HCT116 (cell line): ENCODE data around the gene WDFY2. TPM values are rescaled to one million over a fixed set of nuclear protein-coding genes. Genes with fewer than 3 reads are reported as not detected.

Experiments
- ATAC-seq: fragments of 200-7000 bp; cut with Tn5 transposase; 2 replicates; pipeline ENCODE4 v1.9.1; 2020; ENCODE audit warnings: mild to moderate bottlenecking, moderate library complexity
- BruUV-seq: library from RNA; stranded (reverse); fragments of 400-500 nt; replicated peaks from 2 replicates; lab custom pipeline; 2021; lab: Mats Ljungman, UMichigan
- CTCF ChIA-PET: fragments of 300-600 bp; sonication (Branson Sonifier 250); formaldehyde crosslinking; loops from one replicate; lab custom pipeline; 2021; ENCODE audit warnings: antibody characterized with exemption; lab: Charles Lee
- POLR2A ChIA-PET: fragments of 300-600, 350-600 bp; sonication (Branson Sonifier 250); formaldehyde crosslinking; loops from one replicate; lab custom pipeline; 2021; ENCODE audit warnings: antibody characterized with exemption; lab: Charles Lee
- RAD21 ChIA-PET, 2 experiments: fragments of 300-600 bp; sonication (Branson Sonifier 250); formaldehyde crosslinking; loops; one replicate each; lab custom pipeline; 2023; ENCODE audit warnings: low total read pairs in 2 of 2; ENCODE audit not compliant: uncharacterized antibody in 2 of 2, unreplicated experiment in 2 of 2, low non-redundant PET in 1 of 2; lab: Charles Lee
- DNase-seq: peaks from one replicate; pipeline ENCODE4 v3.0.0-alpha.2; 2010; ENCODE audit warnings: low read depth, low spot score
- H2AFZ ChIP-seq: fragments of 200-600 bp; shearing (Covaris generic), sonication (generic); 2 replicates; pipeline ENCODE4 v1.6.1; 2017; ENCODE audit warnings: low read depth, mixed run types, mixed read lengths, antibody characterized with exemption, low read length; ENCODE audit not compliant: poor library complexity, severe bottlenecking
- H3K27ac ChIP-seq: 2 replicates; pipeline ENCODE4 v1.5.1; 2012; ENCODE audit warnings: low read depth, low read length
- H3K27me3 ChIP-seq: fragments of 200-600 bp; sonication (generic); 2 replicates; pipeline ENCODE4 v1.6.1; 2016; ENCODE audit warnings: mixed run types, low read length, mixed read lengths; ENCODE audit not compliant: insufficient read depth
- H3K36me3 ChIP-seq, 2 experiments: fragments of 200-500 bp in 1 of 2; fragments of 200-600 bp in 1 of 2; sonication (Bioruptor generic) in 1 of 2; sonication (generic) in 1 of 2; 2 replicates each; pipeline versions ENCODE4 v1.5.1 to v1.6.1; 2014 to 2016; ENCODE audit warnings: low read length in 2 of 2, inconsistent platforms in 1 of 2, mixed read lengths in 1 of 2, mixed run types in 1 of 2; ENCODE audit not compliant: insufficient read depth in 2 of 2, control insufficient read depth in 1 of 2
- H3K4me1 ChIP-seq, 2 experiments: fragments of 200-600 bp in 1 of 2; sonication (generic) in 1 of 2; 2 replicates each; pipeline versions ENCODE4 v1.5.1 to v1.6.1; 2012 to 2017; ENCODE audit warnings: low read length in 2 of 2, inconsistent platforms in 1 of 2, mild to moderate bottlenecking in 1 of 2, mixed read lengths in 1 of 2, mixed run types in 1 of 2, moderate library complexity in 1 of 2; ENCODE audit not compliant: insufficient read depth in 2 of 2, control insufficient read depth in 1 of 2
- H3K4me2 ChIP-seq: fragments of 200-600 bp; sonication (generic); 2 replicates; pipeline ENCODE4 v1.6.1; 2017; ENCODE audit warnings: mixed run types, low read length, mixed read lengths
- H3K4me3 ChIP-seq, 2 experiments: fragments of 200-600 bp in 1 of 2; sonication (generic) in 1 of 2; replicated peaks in 1 of 2; 2 replicates each; pipeline ENCODE4 v1.5.1; 2011 to 2016; ENCODE audit warnings: low read length in 2 of 2, control low read depth in 1 of 2, low read depth in 1 of 2, mild to moderate bottlenecking in 1 of 2, mixed read lengths in 1 of 2, mixed run types in 1 of 2
- H3K79me2 ChIP-seq: fragments of 200-600 bp; sonication (generic); 2 replicates; pipeline ENCODE4 v1.6.1; 2017; ENCODE audit warnings: mild to moderate bottlenecking, mixed run types, low read length, moderate library complexity, mixed read lengths; ENCODE audit not compliant: insufficient read depth
- H3K9ac ChIP-seq: fragments of 200-600 bp; sonication (generic); 2 replicates; pipeline ENCODE4 v1.6.1; 2016; ENCODE audit warnings: low read length, mixed read lengths
- H3K9me2 ChIP-seq: fragments of 200-600 bp; sonication (generic), shearing (Covaris generic); 2 replicates; pipeline ENCODE4 v1.6.1; 2017; ENCODE audit warnings: mixed run types, mild to moderate bottlenecking, moderate library complexity; ENCODE audit not compliant: insufficient read depth
- H3K9me3 ChIP-seq, 2 experiments: fragments of 200-500 bp in 1 of 2; fragments of 200-600 bp in 1 of 2; sonication (Bioruptor generic) in 1 of 2; sonication (generic) in 1 of 2; 2 replicates each; pipeline ENCODE4 v1.6.1; 2014 to 2017; ENCODE audit warnings: low read length in 2 of 2, mixed read lengths in 2 of 2, inconsistent platforms in 1 of 2, low read depth in 1 of 2, mild to moderate bottlenecking in 1 of 2, mixed run types in 1 of 2, moderate library complexity in 1 of 2; ENCODE audit not compliant: control insufficient read depth in 1 of 2, insufficient read depth in 1 of 2
- H4K20me1 ChIP-seq: fragments of 200-600 bp; sonication (generic), shearing (Covaris generic); 2 replicates; pipeline ENCODE4 v1.6.1; 2017; ENCODE audit warnings: mixed run types, mild to moderate bottlenecking, moderate library complexity; ENCODE audit not compliant: insufficient read depth
- ATF3 ChIP-seq: IDR thresholded peaks from 2 replicates; pipeline ENCODE4 v1.6.1; 2012
- CEBPB ChIP-seq: IDR thresholded peaks from 2 replicates; pipeline ENCODE4 v1.6.1; 2012; ENCODE audit warnings: low read depth
- CTCF ChIP-seq, 3 experiments: fragments of 200-600 bp in 1 of 3; sonication (generic) in 1 of 3; IDR thresholded peaks in 2 of 3; conservative IDR thresholded peaks in 1 of 3; 2 replicates each; pipeline ENCODE4 v1.5.1; 2012 to 2017; ENCODE audit warnings: low read depth in 2 of 3, low read length in 2 of 3, antibody characterized with exemption in 1 of 3, borderline replicate concordance in 1 of 3, control low read depth in 1 of 3, mild to moderate bottlenecking in 1 of 3, mixed read lengths in 1 of 3, mixed run types in 1 of 3, moderate library complexity in 1 of 3; ENCODE audit not compliant: insufficient read depth in 1 of 3
- EZH2 ChIP-seq: fragments of 200-600 bp; sonication (generic); IDR thresholded peaks from 2 replicates; pipeline ENCODE4 v1.6.1; 2017; ENCODE audit warnings: antibody characterized with exemption, mixed run types
- EZH2phosphoT487 ChIP-seq: fragments of 200-600 bp; IDR thresholded peaks from 2 replicates; pipeline ENCODE4 v1.6.1; 2018; ENCODE audit warnings: antibody characterized with exemption, borderline replicate concordance
- FOSL1 ChIP-seq: IDR thresholded peaks from 2 replicates; pipeline ENCODE4 v1.6.1; 2012; ENCODE audit warnings: low read depth
- JUND ChIP-seq: IDR thresholded peaks from 2 replicates; pipeline ENCODE4 v1.6.1; 2012
- POLR2A ChIP-seq: IDR thresholded peaks from 2 replicates; pipeline ENCODE4 v1.7.0; 2011; ENCODE audit warnings: borderline replicate concordance; ENCODE audit not compliant: insufficient read depth, insufficient read length; ENCODE audit errors: extremely low read depth
- POLR2AphosphoS5 ChIP-seq: IDR thresholded peaks from 2 replicates; pipeline ENCODE4 v1.6.1; 2011; ENCODE audit warnings: mild to moderate bottlenecking, low read depth, low read length, moderate library complexity
- SIN3A ChIP-seq: IDR thresholded peaks from 2 replicates; pipeline ENCODE4 v1.6.1; 2012; ENCODE audit warnings: low read depth
- SP1 ChIP-seq: IDR thresholded peaks from 2 replicates; pipeline ENCODE4 v1.6.1; 2012; ENCODE audit warnings: low read depth
- SRF ChIP-seq: IDR thresholded peaks from 2 replicates; pipeline ENCODE4 v1.6.1; 2012; ENCODE audit warnings: low read depth
- TCF7L2 ChIP-seq: IDR thresholded peaks from 2 replicates; pipeline ENCODE4 v1.7.0; 2011; ENCODE audit warnings: borderline replicate concordance, inconsistent platforms; ENCODE audit not compliant: insufficient read depth, insufficient read length; ENCODE audit errors: extremely low read depth
- YY1 ChIP-seq: IDR thresholded peaks from 2 replicates; pipeline ENCODE4 v1.6.1; 2011; ENCODE audit warnings: low read length, low read depth, moderate library complexity, mild to moderate bottlenecking; ENCODE audit not compliant: insufficient replicate concordance; ENCODE audit errors: extremely low read depth
- ZBTB33 ChIP-seq: IDR thresholded peaks from 2 replicates; pipeline ENCODE4 v1.6.1; 2011; ENCODE audit warnings: mild to moderate bottlenecking, low read length, moderate library complexity; ENCODE audit not compliant: insufficient replicate concordance; ENCODE audit errors: extremely low read depth
- intact Hi-C: fragments of 100-400 bp; cut with micrococcal nuclease; formaldehyde crosslinking; loops from 2 replicates; pipeline ENCODE4 v1.10.0; 2022
- total RNA-seq: library from RNA; stranded (reverse); gene quantifications from one replicate; pipeline ENCODE4 v1.2.1, GENCODE V29; 2021; ENCODE audit not compliant: unreplicated experiment

WDFY2 gene
- total RNA-seq, 1 experiment from 2014 or later, result 6.1 TPM

GRCh38 chr13:51541037-51541436, 43.2 kb upstream of the WDFY2 start:
- no peaks in the 10 kb centered on the region for H3K9me3 ChIP-seq
- intact Hi-C loops, result no loop called here
- BruUV-seq, result no TSS peak
- H4K20me1 ChIP-seq, result no peaks in the 10 kb centered on the region
- no peak overlapping the region for H3K4me2 ChIP-seq
- H3K4me3 ChIP-seq, result no peak overlapping the region
- no peaks in the 10 kb centered on the region for H3K27me3 ChIP-seq
- ChIA-PET POLR2A (interaction anchor here (1.9 kb wide), 1 partner anchor 88 kb away, joined by 5 read pairs; the partner anchor contains the start of gene INTS6), CTCF (no interaction called here), RAD21 (no interaction called here)
- H3K9me2 ChIP-seq, result no peaks in the 10 kb centered on the region
- TF ChIP-seq FOSL1, result no peak
- no peak for TF ChIP-seq JUND
- TF ChIP-seq EZH2, result no peak
- no peak for TF ChIP-seq ATF3
- no peak for TF ChIP-seq SRF
- no peak for TF ChIP-seq CEBPB
- TF ChIP-seq YY1, result no peak
- TF ChIP-seq SP1, result no peak
- TF ChIP-seq POLR2A, result no peak
- no peak for TF ChIP-seq CTCF (IDR thresholded peaks at IDR 0.05 in 2 of 3, conservative IDR thresholded peaks at IDR 0.05 in 1 of 3; ENCODE audit: borderline replicate concordance in 1 of 3, insufficient read depth in 1 of 3, low read depth in 2 of 3, low read length in 2 of 3)
- no peak for TF ChIP-seq EZH2phosphoT487
- no peak for TF ChIP-seq SIN3A
- TF ChIP-seq POLR2AphosphoS5, result no peak
- TF ChIP-seq ZBTB33, result no peak
- no peak for TF ChIP-seq TCF7L2
- H3K4me1 ChIP-seq, result no peaks in the 10 kb centered on the region
- no peaks in the 10 kb centered on the region for H3K79me2 ChIP-seq
- ATAC-seq, result no peak
- DNase-seq, result no peak
- no peak overlapping the region for H2AFZ ChIP-seq
- no peak overlapping the region for H3K9ac ChIP-seq
- H3K36me3 ChIP-seq, result no peaks in the 10 kb centered on the region
- H3K27ac ChIP-seq, result no peak overlapping the region
